HG02840 (cell line): Measurements from ENCODE around the gene TNPO2.
A peak's percentile ranks its signal among the peaks of the same experiment; 100 is the strongest.
"Not testable (repeated sequence)": the region's sequence is repeated elsewhere in the genome, so short reads cannot be mapped to it uniquely, and the experiment has no call there.

ENCODE experiments used
- ATAC-seq: cut with Tn5 transposase; IDR thresholded peaks from one replicate; pipeline ENCODE4 v1.9.1; 2021; ENCODE audit warnings: mild to moderate bottlenecking, moderate library complexity, moderate number of reproducible peaks; ENCODE audit not compliant: unreplicated experiment, low FRiP score

Gene TNPO2

GRCh38 chr19:12745166-12745897 is 21.6 kb upstream of the TNPO2 start:
- ATAC-seq = no peak

GRCh38 chr19:12737835-12738351 is 14.2 kb upstream of the TNPO2 start:
- no peak for ATAC-seq

DNA sequence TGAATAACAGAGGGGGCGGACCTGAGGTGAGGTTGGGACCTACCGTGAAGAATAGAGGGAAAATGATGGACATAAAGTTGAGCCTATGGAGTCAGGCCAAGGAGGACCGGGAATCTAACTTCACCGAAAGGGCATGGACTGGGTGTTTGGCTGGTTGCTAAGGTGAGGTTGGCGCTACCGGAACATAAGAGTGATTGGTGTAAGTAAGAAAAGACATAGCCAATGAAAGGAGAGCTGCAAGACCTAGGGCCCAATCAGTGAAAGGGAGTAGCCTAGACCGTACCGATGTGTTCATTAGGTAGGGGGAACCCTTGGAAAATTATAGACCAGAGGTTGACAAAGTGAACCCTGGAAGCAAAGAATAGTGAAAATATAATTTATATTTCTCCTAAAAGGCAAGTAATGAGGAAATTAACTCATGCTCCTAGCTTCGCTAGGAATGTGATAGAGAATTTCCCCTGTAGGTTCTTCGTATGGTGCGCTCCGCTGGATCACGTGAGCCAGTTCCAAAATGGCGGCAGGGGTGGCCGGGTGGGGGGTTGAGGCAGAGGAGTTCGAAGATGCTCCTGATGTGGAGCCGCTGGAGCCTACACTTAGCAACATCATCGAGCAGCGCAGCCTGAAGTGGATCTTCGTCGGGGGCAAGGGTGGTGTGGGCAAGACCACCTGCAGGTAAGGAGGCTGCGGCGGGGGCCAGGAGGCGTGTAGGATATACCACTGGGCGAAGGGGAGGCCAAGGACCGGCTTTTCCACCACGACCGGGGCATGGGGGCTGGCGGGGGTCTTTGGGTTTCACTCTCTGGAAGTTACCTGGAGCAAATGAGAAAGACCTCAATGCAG is 13.5 kb upstream of the TNPO2 start, which contains the start of gene GET3:
TSS of gene GET3 (plus strand) at position 503 of the 840 bp plus-strand sequence. CDS start at position 512, 9 bp downstream.
- peak; percentile 68 for ATAC-seq

DNA sequence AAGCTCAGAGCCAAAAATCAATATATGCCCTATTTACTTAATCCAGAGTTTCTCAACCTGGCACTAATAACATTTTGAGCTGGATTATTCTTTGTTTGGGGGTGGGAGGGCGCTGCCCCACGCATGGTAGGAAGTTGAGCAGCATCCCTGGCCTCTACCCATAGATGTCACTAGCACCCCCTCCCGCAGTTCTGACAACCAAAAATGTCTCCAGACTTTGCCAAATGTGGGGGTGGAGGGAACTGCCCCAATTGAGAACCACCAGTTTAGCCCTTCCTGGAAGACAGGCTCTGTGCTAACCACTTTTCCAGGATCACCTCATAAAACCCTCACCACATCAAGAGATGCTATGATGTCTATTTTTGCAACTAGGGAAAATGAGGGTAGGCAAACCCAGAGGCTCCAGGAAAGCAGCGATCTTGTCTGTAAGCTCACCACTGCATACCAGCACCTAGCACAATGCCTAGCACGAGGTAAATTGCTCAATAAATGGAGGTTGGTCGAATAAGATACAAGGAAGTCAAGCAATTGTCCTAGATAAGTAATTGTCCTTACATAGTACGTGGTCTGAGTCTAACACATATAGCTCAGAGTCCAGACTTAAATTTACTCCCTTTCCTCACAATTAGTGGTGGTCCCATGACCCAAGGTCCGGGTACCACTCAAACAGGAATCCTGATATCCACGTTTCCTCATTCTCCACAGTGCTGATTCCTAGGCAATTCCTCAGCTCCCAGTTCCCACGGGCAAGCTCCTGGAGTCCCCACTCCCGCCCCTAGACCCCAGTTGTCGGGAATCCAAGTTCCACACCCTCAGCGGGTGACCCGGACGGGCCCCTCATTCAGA is 9.9 kb upstream of the TNPO2 start:
- ATAC-seq = no peak

DNA sequence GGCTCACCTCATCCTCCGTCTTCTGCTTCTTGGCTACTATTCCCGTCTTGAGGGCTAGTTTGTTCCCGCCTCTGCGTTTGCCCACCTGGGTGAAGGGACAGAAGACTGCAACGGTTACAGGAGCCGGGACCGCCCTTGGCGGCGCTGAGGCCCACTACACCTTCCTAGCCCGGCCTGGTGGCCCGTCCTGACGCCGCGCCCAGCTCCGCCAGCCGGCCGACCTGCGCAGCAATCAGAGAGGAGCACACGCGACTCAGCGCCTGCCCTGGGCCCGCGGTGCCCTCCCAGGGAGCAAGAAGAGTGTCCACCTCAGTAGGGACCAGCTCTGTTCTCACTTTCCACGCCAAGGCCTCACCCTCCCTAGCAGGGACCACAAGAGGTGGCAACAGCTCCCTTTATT is 7.6 kb upstream of the TNPO2 start:
- no peak for ATAC-seq

GRCh38 chr19:12730064-12730463 is 6.3 kb upstream of the TNPO2 start:
- no peak for ATAC-seq

- ATAC-seq = no peak
These were observed 4.2 kb upstream of the TNPO2 start for GRCh38 chr19:12727745-12728433.

- no peak for ATAC-seq
These were observed 3.2 kb upstream of the TNPO2 start for GRCh38 chr19:12726988-12727316.

DNA sequence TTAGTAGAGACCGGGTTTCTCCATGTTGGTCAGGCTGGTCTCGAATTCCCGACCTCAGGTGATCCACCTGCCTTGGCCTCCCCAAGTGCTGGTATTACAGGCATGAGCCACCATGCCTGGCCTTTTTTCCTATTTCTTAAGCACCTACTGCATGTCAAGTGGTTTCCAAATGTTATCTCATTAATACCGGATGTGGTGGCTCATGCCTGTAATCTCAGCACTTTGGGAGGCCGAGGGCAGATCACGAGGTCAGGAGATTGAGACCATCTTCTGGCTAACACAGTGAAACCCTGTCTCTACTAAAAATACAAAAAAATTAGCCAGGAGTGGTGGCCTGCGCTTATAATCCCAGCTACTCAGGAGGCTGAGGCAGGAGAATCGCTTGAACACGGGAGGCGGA is 1.9 kb upstream of the TNPO2 start:
- ATAC-seq = not testable (repeated sequence)

- ATAC-seq = no peak
These were observed 421 bp downstream of the TNPO2 start for GRCh38 chr19:12723381-12723640.

- peak; percentile 92 for ATAC-seq
These were observed 959 bp downstream of the TNPO2 start for GRCh38 chr19:12722566-12723380.

GRCh38 chr19:12721656-12722565 is 1.8 kb downstream of the TNPO2 start:
- peak; percentile 27 for ATAC-seq

GRCh38 chr19:12720851-12721655 is 2.7 kb downstream of the TNPO2 start:
- no peak for ATAC-seq

GRCh38 chr19:12720296-12720695 is 3.4 kb downstream of the TNPO2 start:
- no peak for ATAC-seq

- no peak for ATAC-seq
These were observed 7.8 kb downstream of the TNPO2 start for GRCh38 chr19:12715929-12716328.

DNA sequence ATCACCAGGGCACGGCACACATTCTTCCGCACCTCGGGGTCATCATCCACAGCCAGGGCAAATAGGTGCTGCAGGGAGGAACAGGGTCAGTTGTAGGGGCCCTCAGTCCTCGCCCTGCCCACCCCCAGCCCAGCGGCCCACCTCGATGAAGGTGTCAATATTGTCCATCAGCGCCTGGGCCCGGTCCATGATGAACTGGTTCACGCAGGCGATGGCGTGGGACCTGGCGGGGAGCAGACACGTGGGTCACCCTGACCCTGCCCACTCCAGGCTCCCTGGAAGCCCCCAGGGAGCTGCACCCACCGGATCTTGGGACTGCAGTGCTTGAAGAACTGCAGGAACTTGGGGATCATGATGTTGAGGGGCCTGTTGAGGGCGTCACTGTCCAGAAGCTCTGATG is 8.6 kb downstream of the TNPO2 start:
- ATAC-seq = no peak

GRCh38 chr19:12713304-12713703 is 10.4 kb downstream of the TNPO2 start:
- not testable (repeated sequence) for ATAC-seq

DNA sequence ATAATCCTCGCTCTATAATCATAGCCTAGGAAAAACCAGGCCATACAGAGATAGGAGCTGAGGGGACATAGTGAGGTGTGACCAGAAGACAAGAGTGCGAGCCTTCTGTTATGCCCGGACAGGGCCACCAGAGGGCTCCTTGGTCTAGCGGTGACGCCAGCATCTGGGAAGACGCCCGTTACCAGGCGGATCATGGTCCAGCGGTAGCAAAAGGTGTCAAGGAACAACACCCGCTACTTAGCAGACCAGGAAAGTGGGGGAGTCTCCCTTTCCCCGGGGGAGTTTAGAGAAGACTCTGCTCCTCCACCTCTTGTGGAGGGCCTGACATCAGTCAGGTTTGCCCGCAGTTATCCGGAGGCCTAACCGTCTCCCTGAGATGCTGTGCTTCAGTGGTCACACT is 11.7 kb downstream of the TNPO2 start:
- ATAC-seq = not testable (repeated sequence)
